DMS79 treated with DMSO at 0.1 percent for 48 hours (cell line): ENCODE data around the gene DBX2.
"Not testable (repeated sequence)": the region's sequence is repeated elsewhere in the genome, so short reads cannot be mapped to it uniquely, and the experiment has no call there.

Source experiments
- DNase-seq: peaks from one replicate; lab custom pipeline; 2025; lab: John Stamatoyannopoulos, UW

Gene DBX2

DNA sequence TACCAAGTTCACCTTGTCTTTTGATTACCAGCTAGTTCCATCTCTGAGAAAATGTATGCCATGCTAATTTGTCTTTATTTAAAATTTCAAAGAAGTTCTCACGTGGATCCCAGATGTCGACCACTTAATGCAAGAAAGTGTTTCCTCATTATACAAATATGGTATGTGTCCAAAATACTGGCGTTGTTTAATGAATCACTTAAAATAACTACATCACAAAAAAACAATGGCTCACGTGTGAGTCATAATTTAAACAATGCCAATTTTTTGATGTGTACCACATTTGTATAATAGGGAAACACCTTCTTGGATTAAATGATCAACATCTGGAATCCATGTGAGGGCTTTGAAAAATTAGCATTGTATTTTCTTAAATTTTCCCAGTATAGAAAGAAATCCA, 40.8 kb downstream of the DBX2 start:
- DNase-seq, result no peak

DNA sequence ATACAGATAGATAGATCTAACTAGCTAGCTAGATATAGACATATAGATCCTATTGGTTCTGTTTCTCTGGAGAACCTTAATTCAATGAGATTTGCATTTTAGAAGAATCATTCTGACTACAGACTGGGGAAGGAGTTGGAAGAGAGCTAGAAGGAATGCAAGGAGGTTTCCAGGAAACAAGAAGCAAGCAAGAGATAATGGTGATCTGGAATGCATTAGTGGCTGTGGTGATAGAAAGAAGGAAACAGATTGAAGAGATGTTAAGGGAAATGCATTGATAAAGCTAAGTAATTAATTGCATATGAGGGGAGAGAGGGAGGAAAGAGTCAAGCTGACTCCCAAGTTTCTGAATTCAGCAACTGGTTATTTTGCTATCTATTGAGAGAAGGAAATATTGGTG, 42.7 kb downstream of the DBX2 start:
- DNase-seq, result no peak

DNA sequence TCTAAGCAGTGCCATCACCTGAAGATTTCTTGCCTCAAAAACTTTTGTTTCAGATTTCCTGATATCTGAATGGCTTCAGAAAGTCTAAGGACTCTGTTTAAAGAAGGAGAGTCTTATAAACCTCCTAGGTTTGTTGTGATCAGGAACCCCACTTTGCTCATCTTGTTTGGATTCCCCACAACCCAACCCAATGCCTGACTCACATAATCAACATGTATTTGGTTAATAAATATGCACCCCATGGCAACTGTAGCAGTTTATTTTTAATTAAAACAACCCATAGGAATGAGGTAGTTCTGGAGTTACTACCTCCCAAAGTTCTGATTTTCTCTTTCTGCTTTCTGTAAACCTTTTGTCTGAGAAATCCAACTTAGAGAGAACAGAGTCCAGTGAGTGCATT, 51.5 kb downstream of the DBX2 start:
- DNase-seq, result no peak

DNA sequence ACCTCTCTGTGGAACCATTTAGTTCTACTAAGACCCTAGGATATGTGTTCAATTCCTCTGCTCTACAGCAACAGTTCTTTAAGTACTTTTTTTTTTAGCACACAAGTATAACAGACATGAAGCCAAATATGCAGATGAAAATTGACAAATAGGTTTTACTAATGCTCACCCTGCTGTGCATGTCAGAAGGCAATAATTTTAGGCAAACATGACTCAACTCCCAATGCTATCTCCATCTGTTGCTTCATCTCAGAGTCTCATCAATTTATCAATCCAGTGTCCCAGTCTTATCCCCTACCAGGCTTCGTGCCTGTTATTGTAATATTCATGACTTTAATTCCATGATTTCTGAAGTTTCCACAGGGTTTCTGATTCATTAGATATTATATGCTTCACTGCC, 57.7 kb downstream of the DBX2 start:
- DNase-seq, result no peak

DNA sequence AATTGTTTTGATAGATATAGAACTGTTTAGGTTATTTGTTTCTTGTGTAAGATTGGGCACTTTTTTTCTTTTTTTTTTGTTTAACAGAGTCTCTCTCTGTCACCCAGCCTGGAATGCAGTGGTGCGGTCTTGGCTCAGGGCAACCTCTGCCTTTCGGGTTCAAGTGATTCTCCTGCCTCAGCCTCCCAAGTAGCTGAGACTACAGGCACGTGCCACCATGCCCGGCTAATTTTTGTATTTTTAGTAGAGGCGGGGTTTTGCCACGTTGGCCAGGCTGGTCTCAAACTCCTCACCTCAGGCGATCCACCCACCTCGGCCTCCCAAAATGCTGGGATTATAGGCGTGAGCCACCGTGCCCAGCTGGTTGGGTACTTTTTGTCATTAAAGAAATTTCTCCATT, 66.0 kb downstream of the DBX2 start:
- not testable (repeated sequence) for DNase-seq

DNA sequence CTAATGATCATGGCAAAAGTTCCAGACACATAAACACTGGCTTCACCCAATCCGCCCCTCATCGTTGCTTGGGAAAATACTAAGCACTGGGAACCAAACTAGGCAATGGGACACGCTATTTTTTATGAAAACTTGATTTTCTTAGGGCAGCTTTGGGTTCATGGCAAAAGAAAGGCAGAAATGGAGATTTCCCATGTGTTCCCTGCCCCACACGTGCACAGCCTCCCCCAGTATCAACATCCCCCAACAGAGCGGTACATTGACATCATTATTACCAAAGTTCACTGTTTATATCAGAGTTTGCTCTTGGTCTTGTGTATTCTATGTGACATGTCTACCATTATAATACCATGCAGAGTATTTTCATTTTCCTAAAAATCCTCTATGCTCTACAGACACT, 71.0 kb downstream of the DBX2 start:
- no peak for DNase-seq

DNA sequence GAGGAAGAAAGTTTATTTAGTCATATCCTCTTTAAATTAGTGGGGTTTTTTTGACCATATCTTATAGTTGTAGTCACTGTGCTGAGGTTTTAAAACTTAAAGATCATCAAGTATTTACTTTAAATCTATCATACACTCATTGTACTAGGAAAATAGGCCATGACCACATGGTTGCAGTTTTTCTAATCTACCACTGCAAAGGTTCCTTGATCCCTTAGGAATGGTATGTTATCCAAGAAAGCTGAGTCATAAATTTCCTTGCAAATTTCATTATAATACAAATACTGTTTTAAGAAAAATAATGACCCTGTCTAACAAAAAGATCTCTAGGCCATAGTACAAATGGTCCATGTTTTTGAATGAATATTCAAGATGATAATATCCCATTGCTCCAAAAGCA, 74.7 kb downstream of the DBX2 start:
- no peak for DNase-seq

DNA sequence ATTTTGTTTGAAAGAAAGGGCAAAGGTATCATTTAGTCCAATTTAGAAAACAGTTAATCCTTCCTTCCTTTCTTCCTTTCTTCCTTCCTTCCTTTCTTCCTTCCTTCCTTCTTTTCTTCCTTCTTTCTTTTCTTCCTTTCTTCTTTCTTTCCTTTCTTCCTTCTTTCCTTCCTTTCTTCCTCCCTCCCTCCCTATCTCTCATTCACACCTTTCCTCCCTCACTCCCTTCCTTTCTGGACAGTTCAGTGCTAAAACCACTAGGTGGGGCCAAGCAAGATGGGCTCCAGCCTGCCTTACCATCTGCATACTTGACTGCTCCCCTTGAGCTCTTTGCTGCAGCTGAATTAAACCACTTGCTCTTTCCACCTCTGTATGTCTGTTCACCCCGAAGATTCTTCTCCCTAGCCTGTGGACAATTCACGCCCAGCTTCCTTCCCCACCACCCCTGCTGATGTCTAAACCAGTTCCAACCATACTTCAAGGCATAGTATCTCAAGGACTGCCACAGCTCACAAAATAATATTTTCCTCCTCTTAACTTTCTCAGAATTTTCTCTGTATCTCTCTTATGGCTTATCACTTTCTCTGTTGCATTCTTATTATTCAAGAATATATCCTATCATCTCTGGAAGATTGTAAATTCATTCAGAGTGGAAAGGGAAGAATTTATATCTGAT, 78.0 kb downstream of the DBX2 start:
- DNase-seq, result no peak

DNA sequence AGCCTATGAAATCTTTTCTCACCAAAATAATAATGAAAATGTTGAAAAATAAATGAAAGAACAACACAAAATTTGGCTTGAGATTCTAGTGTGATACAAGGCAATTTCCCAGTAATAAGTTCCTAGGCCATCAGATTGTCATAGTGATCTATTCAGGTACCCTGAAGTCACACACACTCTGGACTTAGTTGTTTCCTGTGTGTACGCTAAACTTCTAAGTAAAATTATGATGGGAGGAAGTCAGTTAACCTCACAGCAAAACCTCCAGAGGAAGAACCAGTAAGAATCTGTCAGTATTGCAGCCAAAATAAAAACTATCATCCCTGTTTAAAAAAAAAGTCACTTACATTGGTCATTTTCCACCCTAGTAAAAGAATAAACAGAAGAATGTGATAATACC, 81.9 kb downstream of the DBX2 start:
- no peak for DNase-seq
